Measurements from ENCODE around the gene CES3. TPM values are rescaled to one million over a fixed set of nuclear protein-coding genes. Genes with fewer than 3 reads are reported as not detected.

Gene CES3
- total RNA-seq, 1 donor from 2014 or later: 0.29 TPM

GRCh38 chr16:66936462-66936861 lies 24.6 kb upstream of the CES3 start:
- no peaks in the 10 kb centered on the region for H3K27me3 Mint-ChIP-seq
- no peak for ATAC-seq (ENCODE audit: low read depth)
- H3K9me3 Mint-ChIP-seq: no peaks in the 10 kb centered on the region
- intact Hi-C loops (cut with micrococcal nuclease): no loop called here
- peak overlapping the region; percentile 64 for H3K4me3 Mint-ChIP-seq
- peaks cover 66% of the 10 kb centered on the region for H3K36me3 Mint-ChIP-seq (ENCODE audit: low read depth)
- CTCF ChIA-PET: no interaction called here
- POLR2A ChIA-PET: no interaction called here
- no peak overlapping the region for H3K27ac Mint-ChIP-seq
- DNase-seq: no peak
- TF ChIP-seq, protein P1, sequence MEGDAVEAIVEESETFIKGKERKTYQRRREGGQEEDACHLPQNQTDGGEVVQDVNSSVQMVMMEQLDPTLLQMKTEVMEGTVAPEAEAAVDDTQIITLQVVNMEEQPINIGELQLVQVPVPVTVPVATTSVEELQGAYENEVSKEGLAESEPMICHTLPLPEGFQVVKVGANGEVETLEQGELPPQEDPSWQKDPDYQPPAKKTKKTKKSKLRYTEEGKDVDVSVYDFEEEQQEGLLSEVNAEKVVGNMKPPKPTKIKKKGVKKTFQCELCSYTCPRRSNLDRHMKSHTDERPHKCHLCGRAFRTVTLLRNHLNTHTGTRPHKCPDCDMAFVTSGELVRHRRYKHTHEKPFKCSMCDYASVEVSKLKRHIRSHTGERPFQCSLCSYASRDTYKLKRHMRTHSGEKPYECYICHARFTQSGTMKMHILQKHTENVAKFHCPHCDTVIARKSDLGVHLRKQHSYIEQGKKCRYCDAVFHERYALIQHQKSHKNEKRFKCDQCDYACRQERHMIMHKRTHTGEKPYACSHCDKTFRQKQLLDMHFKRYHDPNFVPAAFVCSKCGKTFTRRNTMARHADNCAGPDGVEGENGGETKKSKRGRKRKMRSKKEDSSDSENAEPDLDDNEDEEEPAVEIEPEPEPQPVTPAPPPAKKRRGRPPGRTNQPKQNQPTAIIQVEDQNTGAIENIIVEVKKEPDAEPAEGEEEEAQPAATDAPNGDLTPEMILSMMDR (IDR thresholded peaks at IDR 0.05): no peak
- peaks cover 57% of the 10 kb centered on the region for H3K4me1 Mint-ChIP-seq

DNA sequence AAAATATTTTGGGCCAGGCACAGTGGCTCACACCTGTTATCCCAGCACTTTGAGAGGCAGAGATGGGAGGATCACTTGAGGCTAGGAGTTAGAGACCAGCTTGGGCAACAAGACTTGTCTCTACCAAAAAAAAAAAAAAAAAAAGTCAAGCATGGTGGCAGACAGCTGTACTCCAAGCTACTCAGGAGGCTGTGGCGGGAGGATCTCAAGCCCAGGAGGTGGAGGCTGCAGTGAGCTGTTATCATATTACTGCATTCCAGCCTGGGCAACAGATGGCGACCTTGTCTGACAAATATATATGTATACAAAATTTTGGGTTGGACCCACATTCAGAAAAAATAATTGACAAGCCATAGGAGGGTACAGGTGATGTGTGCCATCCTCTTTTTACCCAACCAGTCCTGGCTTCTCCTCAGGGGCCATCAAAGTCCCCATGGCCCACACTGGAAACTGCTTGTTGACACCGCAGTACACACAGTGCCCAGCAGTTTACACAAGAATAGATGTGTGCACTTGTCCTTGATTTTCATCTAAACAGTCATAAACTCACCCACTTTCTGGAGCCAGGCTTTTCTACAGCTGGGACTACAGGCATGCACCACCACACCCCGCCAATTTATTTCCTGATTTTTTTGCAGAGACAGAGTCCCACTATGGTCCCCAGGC lies 24.0 kb upstream of the CES3 start:
- peaks cover 53% of the 10 kb centered on the region for H3K4me1 Mint-ChIP-seq
- DNase-seq (no peak), ATAC-seq (ENCODE audit: low read depth) (no peak)
- H3K27me3 Mint-ChIP-seq: no peaks in the 10 kb centered on the region
- CTCF ChIA-PET: no interaction called here
- POLR2A ChIA-PET: no interaction called here
- H3K36me3 Mint-ChIP-seq (ENCODE audit: low read depth): peaks cover 67% of the 10 kb centered on the region
- no peaks in the 10 kb centered on the region for H3K9me3 Mint-ChIP-seq
- intact Hi-C loops (cut with micrococcal nuclease): no loop called here
- H3K4me3 Mint-ChIP-seq: peak overlapping the region; percentile 64
- H3K27ac Mint-ChIP-seq: peak overlapping the region; percentile 41
- TF ChIP-seq, protein P1 (IDR thresholded peaks at IDR 0.05): no peak

DNA sequence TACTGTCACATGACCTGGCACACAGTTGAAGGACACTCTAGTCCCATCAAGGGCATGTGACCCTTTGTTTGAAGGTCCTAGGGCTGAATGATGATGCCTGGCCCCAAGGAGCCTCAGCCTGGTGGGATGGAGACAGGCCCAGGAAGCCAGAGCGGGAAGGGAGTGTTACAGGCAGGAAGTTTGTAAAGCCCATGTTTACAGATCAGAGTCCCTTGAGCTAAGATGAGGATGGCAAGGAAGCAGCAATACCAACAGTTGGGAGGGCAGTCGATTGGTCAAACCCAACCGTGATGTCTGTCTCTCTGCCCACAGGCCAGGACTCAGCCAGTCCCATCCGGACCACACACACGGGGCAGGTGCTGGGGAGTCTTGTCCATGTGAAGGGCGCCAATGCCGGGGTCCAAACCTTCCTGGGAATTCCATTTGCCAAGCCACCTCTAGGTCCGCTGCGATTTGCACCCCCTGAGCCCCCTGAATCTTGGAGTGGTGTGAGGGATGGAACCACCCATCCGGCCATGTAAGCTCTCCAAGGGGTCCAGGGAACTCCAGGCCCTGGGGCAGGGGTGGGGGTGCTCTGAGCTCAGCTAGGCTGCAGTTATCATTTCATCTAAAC lies 23.2 kb upstream of the CES3 start:
- ATAC-seq (ENCODE audit: low read depth): no peak

DNA sequence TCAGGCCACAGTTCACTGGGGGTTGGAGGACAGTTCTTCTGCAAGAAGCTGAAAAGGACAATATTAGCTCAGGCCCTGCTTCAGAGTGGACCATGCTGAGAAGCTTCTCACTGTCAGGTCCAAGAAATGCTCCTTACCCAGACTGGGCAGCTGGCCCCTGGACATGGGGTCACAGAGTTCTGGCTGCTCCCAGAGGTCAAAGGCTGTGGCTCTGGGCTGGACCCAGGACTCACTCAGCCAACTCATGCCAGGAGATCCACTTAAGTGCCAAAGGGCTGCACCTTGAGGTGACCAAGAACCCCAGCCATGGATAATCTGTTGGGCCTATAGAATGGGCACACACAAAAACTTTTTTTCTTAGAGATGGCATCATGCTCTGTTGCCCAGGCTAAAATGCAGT lies 21.7 kb upstream of the CES3 start:
- TF ChIP-seq, protein P1 (IDR thresholded peaks at IDR 0.05): no peak
- Mint-ChIP-seq H3K27ac (no peak overlapping the region), H3K4me1 (peaks cover 29% of the 10 kb centered on the region), H3K9me3 (no peaks in the 10 kb centered on the region), H3K4me3 (no peak overlapping the region), H3K36me3 (ENCODE audit: low read depth) (peaks cover 65% of the 10 kb centered on the region), H3K27me3 (no peaks in the 10 kb centered on the region)
- intact Hi-C loops (cut with micrococcal nuclease): no loop called here
- ChIA-PET CTCF (no interaction called here), POLR2A (no interaction called here)
- no peak for DNase-seq
- ATAC-seq (ENCODE audit: low read depth): no peak

More for the DNA sequence above, 23.2 kb upstream of the CES3 start:
- H3K4me3 Mint-ChIP-seq: no peak overlapping the region
- no peaks in the 10 kb centered on the region for H3K27me3 Mint-ChIP-seq
- CTCF ChIA-PET: no interaction called here
- peaks cover 67% of the 10 kb centered on the region for H3K36me3 Mint-ChIP-seq (ENCODE audit: low read depth)
- TF ChIP-seq, protein P1 (IDR thresholded peaks at IDR 0.05): no peak
- H3K27ac Mint-ChIP-seq: no peak overlapping the region
- POLR2A ChIA-PET: no interaction called here
- H3K9me3 Mint-ChIP-seq: no peaks in the 10 kb centered on the region
- intact Hi-C loops (cut with micrococcal nuclease): no loop called here
- peaks cover 45% of the 10 kb centered on the region for H3K4me1 Mint-ChIP-seq
- no peak for DNase-seq

DNA sequence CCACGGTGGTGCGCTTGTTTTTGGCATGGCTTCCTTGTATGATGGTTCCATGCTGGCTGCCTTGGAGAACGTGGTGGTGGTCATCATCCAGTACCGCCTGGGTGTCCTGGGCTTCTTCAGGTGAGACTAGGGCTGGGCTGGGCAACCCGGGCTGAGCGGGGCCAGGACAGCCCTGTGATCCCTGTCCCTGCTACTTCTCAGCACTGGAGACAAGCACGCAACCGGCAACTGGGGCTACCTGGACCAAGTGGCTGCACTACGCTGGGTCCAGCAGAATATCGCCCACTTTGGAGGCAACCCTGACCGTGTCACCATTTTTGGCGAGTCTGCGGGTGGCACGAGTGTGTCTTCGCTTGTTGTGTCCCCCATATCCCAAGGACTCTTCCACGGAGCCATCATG lies 20.8 kb upstream of the CES3 start:
- ChIA-PET CTCF (no interaction called here), POLR2A (no interaction called here)
- no peak overlapping the region for H3K27ac Mint-ChIP-seq
- no peak for DNase-seq
- H3K36me3 Mint-ChIP-seq (ENCODE audit: low read depth): peaks cover 61% of the 10 kb centered on the region
- H3K9me3 Mint-ChIP-seq: no peaks in the 10 kb centered on the region
- intact Hi-C loops (cut with micrococcal nuclease): no loop called here
- peaks cover 22% of the 10 kb centered on the region for H3K4me1 Mint-ChIP-seq
- TF ChIP-seq, protein P1 (IDR thresholded peaks at IDR 0.05): no peak
- H3K27me3 Mint-ChIP-seq: no peaks in the 10 kb centered on the region
- H3K4me3 Mint-ChIP-seq: no peak overlapping the region
- ATAC-seq (ENCODE audit: low read depth): no peak

All from activated B cell treated with CpG ODN at 0.5 μM for 24 hours (primary cell).